HG03095 (cell line): ENCODE measurements around the gene SPATA22.
"Not testable (repeated sequence)": the region's sequence is repeated elsewhere in the genome, so short reads cannot be mapped to it uniquely, and the experiment has no call there.

ENCODE experiments used
- ATAC-seq: cut with Tn5 transposase; IDR thresholded peaks from one replicate; pipeline ENCODE4 v1.9.1; 2021; ENCODE audit warnings: moderate library complexity; ENCODE audit not compliant: unreplicated experiment

SPATA22 gene

DNA sequence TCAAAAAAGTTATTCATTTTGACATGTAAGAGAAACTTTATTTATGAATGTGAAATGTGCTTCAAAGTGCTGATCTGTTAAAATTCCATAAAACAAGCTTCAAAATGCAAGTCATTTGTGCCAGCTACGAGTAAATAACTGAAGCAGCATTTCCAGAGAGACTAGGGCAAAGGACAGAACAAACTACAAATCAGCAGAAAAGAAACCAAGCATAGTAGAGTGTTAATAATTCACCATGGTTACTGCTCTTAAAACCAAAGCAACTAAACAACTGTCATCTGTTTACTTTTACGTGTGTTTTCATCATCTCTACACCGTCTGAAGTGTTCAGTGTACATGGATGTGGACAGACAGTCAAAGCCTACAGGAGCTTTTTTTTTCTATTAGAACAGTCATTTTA, 2.6 kb upstream of the SPATA22 start:
- ATAC-seq = no peak

DNA sequence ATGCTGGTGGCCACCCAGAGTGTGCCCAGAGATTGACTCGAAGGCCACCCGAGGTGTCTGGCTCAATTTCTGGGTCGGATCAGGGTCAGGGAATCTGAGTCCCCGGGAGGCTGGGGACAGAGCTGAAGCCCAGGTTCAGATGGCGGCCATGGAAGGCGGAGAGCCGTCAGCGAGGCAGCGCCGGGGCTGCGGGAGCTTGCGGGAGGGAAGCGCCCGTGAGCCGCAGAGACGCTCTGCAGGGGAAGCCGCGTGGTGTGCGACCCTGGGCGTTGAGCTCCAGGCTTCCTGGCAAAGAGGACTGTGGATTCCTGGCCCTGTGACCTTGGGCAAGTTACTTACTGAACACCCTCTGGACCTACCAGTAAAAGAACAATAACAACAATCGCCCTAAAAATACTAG, 518 bp upstream of the SPATA22 start:
- no peak for ATAC-seq

DNA sequence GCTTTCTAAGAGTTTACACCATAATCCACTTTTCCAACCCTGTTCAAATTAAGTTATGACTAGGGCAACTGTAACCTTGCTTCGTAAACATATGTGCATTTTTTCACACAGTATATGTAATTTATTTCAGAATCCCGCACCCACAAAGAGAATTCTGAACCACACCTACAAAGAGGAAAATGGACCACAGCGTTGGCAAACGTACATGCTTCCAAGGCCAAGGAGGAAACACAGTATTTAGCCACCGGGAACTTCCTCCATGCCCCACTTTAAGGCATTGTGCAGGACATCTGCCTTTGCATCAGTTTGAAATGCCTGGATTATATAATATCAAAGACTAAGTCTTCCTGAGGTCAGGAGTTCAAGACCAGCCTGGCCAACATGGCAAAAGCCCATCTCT, 2.1 kb downstream of the SPATA22 start:
- ATAC-seq = no peak

DNA sequence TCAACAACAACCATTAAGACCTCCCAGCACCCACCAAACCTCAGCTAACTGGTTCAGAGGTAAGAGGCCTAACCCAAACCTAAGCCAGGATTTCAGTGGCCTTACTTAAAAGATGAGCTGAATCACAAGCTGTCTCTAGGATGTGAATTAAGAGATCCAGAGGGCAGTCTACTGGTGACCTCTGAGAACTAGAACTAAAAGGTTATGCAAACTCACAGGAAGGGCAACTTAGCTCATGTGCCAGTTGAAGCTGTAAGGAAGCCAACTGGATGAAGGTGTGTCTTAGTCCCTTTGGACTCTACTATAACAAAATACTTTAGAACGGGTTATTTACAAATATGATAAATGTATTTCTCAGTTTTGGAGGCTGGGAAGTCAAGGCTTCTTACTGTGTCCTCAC, 5.3 kb downstream of the SPATA22 start:
- ATAC-seq = not testable (repeated sequence)

DNA sequence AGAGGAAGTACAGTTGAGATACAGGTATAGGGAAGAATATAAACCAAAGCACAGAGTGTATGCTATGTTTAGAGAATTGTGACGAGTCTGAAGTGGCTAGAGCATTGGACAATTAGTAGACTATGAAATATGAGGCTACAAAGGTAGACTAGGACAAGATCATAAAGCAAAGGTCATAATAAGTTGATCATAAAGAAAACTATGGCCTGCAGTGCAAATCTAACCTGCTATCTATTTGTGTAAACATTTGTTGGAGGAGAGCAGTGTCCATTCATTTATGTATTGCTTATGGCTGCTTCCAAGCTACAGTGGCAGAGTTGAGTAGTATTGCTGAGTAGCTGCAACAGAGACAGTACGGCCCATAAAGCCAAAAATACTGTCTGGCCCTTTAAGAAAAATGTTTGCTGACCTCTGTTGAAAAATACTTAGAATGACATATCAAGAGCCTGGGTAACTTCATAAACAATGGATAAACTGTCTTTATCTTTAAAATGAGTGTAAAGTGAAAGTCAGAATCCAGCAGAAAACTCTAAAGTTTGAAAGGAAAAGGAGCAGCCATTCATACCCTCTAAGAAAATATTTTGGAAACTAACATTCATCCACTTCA, 23.5 kb downstream of the SPATA22 start:
- no peak for ATAC-seq

DNA sequence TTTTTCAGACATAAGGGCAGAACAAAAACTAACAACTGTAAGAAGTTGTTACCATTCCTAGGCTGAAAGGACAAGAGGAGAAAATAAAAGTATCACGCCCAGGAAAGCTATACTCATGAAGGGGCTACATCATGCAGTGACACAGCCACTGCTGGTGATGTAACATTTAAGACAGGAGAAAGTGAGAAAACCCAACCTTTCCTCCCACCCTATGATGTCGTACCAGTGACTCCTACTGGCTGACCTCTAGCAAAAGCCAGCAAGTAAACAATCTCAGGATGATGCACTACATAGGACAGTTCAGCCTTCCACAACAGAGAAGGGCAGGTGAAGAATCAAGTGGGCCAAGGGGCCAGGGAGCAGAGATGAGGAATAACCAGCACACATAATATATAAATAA, 24.0 kb downstream of the SPATA22 start:
- ATAC-seq = no peak

DNA sequence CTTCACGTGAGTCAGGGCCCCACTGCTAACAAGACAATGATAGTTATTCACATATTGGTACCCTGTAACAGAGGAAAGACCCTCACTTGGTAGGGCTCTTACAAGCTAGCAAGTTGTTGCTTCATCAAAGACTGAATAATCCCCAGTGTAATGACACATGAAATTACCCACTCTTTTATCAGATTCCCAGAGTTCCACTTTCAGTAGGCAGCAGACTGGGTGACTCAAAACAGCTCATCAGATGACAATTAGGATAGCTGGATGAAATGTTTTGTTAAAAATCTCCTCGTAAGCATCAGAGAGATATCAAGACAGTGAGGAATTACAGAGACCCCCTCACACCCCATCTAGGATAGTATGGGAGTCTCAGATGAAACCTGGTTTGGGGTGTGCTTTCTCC, 31.2 kb downstream of the SPATA22 start:
- ATAC-seq = no peak

DNA sequence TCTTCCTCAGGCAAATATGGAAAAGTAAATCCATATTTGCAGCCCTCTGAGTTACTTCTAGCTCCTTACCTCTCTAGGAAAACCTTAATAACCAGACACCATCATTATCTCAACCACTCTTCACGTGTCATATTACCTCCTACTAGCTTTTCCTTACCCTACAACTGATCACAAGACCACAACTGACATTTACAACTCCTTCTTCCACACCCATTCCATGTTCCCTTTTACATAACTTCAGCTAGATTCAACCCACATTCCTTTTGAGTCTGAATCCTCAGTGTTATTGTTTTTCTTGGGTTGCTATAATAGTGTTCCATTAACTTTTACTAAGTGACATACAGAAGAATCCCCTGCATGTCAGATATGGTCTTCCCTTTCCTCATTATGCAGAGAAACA, 33.3 kb downstream of the SPATA22 start:
- ATAC-seq = no peak

DNA sequence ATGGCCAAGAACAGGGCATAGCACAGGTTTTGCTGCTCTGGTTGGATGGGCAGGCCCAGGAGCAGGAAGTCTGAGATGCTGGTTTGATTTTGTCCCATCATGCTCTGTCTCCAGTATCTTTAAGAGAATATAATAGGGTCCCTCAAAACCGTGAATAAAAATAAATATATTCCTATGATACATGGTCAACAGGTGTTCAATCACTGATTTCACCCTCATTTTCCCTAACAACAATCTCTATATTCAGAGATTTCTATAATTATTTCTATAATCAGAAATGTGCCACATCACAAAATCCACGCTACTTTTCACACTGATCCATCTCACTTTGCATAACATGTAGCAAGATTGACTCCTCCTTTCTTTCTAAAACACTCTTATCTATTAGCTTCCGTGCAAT, 37.9 kb downstream of the SPATA22 start, which contains the start of gene OR1E2:
Gene OR1E2 (minus strand): TSS at position 101 of the 400 bp plus-strand sequence. CDS start 0 bp downstream, at position 101.
- ATAC-seq = no peak

DNA sequence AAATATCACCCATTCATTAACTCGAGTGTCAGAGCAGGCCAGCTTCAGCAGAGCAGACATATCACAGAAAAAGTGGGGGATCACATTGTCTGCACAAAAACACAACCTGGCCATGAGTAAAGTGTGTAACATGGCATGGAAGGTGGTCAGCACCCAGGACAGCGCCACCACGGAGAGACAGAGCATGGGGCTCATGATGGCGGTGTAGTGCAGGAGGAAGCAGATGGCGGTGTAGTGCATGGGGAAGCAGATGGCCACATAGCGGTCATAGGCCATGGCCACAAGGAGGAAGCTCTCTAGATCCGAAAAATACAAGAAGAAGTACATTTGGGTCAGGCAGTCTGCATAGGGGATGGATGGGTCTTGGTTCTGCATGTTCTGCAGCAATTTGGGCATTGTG, 38.4 kb downstream of the SPATA22 start:
- not testable (repeated sequence) for ATAC-seq

DNA sequence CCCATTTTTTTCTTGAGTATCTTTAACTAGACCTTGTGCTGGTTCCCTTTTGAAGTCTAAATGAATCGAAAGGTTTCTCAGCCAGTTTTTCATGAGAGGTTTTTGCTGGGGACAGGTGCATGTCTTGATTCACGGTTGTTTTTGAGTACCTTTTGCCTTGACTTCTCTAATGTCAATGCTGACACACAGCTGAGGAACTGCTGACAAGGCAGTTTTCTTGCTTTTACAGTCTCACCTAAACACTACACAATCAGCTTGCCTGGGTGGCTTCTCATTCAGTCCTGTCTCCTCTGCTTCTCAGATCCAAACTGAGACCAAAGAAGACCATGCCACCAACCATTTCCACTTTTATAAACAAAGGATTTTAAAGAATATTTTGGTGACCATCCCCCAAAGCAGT, 53.4 kb downstream of the SPATA22 start:
- no peak for ATAC-seq

DNA sequence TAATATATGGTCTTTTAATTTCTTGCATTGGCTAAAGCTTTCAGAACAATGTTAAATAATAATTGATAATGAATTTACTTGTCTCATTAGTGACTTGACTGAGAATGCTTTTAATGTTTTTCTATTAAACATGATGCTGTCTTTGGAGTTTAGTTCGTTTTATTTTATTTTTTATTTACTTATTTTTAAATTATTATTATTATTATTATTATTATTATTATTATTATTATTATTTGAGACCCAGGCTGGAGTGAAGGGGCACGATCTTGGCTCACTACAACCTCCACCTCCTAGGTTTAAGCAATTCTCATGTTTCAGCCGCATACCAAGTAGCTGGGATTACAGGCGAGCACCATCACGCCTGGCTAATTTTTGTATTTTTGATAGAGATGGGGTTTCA, 56.0 kb downstream of the SPATA22 start:
- no peak for ATAC-seq

DNA sequence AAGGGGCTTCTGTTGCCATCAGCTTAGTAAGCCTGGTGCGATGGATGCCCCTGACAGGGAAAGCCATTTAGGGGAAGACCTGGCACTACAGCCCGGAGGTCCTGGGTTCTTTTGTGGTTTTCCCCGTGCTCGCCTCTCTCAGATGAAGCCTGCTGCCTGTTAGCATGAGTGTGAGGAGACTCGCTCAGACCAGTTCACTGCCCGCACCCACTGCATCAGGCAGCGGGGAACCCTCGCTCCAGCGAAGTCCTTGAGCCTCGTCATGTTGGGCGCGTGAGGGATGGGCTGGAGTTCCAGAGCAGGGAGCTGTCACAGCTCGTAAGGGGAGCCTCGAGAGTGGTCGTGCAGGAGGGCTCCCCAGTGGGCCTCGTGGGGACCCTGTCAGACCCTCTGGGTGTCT, 59.4 kb downstream of the SPATA22 start:
- ATAC-seq = not testable (repeated sequence)

DNA sequence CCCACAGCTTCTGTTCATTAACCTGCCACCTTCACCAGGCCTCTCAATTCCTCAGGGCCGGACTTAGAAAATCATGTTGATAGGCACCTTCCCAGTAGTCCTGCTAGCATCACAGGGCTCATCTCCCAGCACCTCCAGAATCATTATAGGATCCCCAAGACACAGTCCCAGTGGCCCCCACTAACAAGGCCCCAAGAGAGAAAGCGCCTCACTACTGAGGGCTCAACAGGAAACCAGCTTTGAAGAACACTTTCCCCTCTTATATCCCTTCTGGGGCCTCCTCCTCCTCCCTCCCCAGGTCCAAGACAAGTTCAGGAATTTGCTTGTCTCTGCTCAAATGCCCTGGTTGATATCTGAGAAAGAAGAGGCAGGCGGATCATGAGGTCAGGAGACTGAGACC, 60.5 kb downstream of the SPATA22 start, which contains the start of gene OR3A3:
Gene OR3A3 (plus strand): TSS at position 301 of the 400 bp plus-strand sequence.
- no peak for ATAC-seq

DNA sequence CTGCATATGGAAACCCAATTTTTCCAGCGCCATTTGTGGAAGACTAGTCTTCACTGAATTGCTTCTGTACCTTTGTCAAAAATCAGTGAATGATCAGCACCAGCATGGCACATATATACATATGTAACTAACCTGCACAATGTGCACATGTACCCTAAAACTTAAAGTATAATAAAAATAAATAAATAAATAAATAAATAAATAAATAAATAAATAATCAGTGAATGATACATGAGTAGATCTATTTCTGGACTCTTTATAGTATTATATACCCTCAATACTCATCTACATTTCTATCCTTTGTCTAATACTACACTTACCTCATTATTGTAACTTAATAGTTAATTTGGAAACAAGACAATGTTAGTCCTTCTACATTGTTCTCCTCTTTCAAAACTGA, 67.8 kb downstream of the SPATA22 start:
- not testable (repeated sequence) for ATAC-seq

DNA sequence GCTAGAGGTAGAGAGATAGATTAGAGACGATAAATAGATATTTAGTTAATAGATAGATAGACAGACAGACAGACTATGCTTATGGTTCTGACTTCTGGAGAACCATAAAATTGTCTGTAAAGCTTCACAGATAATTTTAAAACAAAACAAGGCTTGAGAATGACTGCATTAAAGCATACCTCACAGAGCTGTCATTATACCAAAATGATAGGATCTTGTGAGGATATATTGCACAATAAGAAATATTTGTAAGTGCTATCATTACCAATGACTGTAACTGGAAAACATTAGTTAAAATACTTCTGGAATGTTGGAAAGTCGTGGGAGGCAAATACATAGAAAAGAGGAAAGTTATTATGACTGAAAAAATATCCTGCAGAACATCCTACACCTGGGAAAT, 69.8 kb downstream of the SPATA22 start:
- ATAC-seq = no peak

DNA sequence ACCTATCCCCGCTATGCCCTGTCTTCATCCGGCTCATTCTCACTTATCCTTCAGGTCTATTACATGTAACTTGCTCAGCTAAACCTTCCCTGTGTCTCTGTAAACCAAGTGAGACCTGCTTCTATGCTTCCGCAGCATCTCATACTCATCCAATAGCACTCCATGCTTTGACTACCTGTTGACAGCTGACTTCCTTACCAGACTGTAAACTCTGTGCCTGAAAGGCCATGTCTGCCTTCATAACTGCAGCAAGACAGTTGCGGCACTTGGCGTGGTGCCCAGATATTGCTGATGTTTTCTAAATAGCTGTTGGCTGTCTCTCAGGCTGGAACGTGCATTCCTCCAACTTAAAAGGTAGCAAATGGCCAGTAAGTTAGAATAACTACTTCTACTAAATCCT, 71.6 kb downstream of the SPATA22 start:
- no peak for ATAC-seq

DNA sequence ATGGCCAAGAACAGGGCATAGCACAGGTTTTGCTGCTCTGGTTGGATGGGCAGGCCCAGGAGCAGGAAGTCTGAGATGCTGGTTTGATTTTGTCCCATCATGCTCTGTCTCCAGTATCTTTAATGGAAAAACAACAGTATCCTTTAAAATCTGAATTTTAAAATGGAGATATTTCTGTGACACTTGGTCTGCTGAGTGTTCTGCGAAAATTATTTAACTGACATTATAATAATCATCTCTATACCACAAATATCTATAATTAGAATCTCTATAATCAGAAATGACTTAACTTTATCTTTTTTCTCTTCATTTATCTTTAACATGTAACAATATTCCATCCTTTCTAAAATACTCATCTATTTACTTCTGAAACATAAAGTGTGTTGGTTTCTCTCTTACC, 73.3 kb downstream of the SPATA22 start, which contains the start of gene OR1E1:
Gene OR1E1 (minus strand): TSS at position 101 of the 400 bp plus-strand sequence. CDS start 0 bp downstream, at position 101.
- ATAC-seq = no peak

DNA sequence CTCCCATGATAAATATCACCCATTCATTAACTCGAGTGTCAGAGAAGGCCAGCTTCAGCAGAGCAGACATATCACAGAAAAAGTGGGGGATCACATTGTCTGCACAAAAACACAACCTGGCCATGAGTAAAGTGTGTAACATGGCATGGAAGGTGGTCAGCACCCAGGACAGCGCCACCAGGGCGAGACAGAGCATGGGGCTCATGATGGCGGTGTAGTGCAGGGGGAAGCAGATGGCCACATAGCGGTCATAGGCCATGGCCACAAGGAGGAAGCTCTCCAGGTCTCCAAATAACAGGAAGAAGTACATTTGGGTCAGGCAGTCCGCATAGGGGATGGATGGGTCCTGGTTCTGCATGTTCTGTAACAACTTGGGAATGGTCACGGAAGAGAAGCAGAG, 73.8 kb downstream of the SPATA22 start:
- not testable (repeated sequence) for ATAC-seq
